Measurements from ENCODE around the gene ACTRT2.

DNA sequence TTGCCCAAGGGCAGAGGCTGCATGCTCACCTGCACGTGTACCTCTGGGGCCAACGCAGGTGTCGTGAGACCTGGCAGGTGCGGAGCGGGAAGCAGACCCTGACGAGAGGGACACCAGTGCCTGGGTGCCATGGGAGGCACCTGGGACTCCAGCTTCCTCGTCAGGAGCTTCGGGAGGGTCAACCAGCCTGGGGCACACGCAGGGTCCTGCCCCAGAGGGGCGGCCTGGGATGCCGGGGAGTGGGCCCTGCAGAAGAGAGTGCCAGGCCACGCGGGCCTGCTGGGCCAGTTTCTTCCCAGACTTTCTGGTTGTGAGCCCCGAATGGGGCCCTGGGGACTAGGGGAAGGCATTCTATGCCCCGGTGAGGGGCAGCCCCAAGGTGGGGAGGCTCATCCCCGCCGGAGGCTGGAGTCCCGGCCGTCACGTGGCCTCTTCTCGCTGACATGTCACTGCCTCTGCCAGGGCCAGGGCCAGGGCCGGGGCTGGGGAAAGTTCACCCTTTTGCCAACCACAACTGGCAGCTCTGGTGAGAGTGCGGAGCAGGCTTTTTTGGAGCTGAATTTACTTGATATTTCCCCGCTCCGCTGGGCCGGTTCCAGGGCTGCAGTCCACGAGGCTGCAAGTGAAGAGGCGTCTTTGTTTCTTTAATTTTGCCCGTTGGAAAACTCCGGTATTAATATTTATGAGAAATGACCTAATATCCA is 38.5 kb upstream of the ACTRT2 start:
- TF ChIP-seq POLR2A (IDR thresholded peaks at IDR 0.05), result no peak
- TF ChIP-seq, protein P1, sequence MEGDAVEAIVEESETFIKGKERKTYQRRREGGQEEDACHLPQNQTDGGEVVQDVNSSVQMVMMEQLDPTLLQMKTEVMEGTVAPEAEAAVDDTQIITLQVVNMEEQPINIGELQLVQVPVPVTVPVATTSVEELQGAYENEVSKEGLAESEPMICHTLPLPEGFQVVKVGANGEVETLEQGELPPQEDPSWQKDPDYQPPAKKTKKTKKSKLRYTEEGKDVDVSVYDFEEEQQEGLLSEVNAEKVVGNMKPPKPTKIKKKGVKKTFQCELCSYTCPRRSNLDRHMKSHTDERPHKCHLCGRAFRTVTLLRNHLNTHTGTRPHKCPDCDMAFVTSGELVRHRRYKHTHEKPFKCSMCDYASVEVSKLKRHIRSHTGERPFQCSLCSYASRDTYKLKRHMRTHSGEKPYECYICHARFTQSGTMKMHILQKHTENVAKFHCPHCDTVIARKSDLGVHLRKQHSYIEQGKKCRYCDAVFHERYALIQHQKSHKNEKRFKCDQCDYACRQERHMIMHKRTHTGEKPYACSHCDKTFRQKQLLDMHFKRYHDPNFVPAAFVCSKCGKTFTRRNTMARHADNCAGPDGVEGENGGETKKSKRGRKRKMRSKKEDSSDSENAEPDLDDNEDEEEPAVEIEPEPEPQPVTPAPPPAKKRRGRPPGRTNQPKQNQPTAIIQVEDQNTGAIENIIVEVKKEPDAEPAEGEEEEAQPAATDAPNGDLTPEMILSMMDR (IDR thresholded peaks at IDR 0.05 in 8 of 11, conservative IDR thresholded peaks at IDR 0.05 in 3 of 11), result no peak
